Measurements from ENCODE around the gene GYS2.

DNA sequence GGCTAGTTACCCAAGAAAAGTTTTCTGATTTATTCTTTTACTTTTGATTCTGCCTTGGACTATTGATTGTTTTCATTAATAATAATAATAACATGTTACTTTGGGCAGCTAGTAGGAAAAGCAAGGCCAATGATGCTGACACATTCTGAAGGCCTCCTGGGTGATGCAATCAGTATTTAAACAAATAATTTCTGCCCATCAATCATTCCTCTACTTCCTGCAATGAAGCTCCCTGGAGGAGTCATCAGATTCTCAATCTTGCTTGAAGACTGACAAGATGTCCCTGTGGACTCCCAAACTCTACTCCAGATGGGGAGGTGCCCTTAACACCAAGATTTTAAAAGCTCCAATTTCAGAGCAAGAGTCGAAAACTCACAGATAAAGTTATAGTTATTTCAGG is 78.6 kb downstream of the GYS2 start, which contains the start of gene SPX:
- TF ChIP-seq ARNT (IDR thresholded peaks at IDR 0.05), result no peak
- TF ChIP-seq FOXM1 (IDR thresholded peaks at IDR 0.05; ENCODE audit: borderline replicate concordance), result no peak
- TF ChIP-seq ZNF384 (IDR thresholded peaks at IDR 0.05), result no peak
- no peak for TF ChIP-seq BHLHE40 (IDR thresholded peaks at IDR 0.05; ENCODE audit: borderline replicate concordance)
- TF ChIP-seq FOXA1 (IDR thresholded peaks at IDR 0.05), result no peak
- TF ChIP-seq SUZ12 (IDR thresholded peaks at IDR 0.05), result no peak
- no peak for TF ChIP-seq HDGF (IDR thresholded peaks at IDR 0.05; ENCODE audit: borderline replicate concordance)
- no peak for TF ChIP-seq L3MBTL2 (conservative IDR thresholded peaks at IDR 0.05)
- TF ChIP-seq TARDBP (IDR thresholded peaks at IDR 0.05), result no peak
- no peak for TF ChIP-seq SP1 (IDR thresholded peaks at IDR 0.05)
- TF ChIP-seq LEF1 (IDR thresholded peaks at IDR 0.05; ENCODE audit: borderline replicate concordance), result no peak

Measured in HEK293T (cell line).